ENCODE results near the gene SLC22A2.

DNA sequence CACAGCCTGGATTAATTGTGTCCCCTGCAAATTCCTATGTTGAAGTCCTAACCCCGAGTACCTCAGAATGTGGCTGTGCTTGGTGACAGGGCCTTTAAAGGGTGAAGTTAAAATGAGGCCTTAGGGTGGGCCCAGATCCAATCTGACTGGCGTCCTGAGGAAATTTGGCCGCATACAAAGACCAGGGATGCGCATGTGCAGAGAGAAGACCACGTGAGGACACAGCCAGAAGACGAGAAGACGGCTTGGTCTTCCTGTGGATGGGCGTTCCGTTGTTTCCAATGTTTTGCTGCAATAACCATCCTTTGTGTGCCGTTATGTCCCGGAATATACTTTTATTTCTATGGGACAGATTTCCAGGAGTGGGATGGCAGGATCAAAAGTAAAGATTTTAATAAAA, 40.9 kb upstream of the SLC22A2 start:
- TF ChIP-seq, protein P1, sequence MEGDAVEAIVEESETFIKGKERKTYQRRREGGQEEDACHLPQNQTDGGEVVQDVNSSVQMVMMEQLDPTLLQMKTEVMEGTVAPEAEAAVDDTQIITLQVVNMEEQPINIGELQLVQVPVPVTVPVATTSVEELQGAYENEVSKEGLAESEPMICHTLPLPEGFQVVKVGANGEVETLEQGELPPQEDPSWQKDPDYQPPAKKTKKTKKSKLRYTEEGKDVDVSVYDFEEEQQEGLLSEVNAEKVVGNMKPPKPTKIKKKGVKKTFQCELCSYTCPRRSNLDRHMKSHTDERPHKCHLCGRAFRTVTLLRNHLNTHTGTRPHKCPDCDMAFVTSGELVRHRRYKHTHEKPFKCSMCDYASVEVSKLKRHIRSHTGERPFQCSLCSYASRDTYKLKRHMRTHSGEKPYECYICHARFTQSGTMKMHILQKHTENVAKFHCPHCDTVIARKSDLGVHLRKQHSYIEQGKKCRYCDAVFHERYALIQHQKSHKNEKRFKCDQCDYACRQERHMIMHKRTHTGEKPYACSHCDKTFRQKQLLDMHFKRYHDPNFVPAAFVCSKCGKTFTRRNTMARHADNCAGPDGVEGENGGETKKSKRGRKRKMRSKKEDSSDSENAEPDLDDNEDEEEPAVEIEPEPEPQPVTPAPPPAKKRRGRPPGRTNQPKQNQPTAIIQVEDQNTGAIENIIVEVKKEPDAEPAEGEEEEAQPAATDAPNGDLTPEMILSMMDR (optimal IDR thresholded peaks at IDR 0.05 in 1 of 3, IDR thresholded peaks at IDR 0.05 in 1 of 3, conservative IDR thresholded peaks at IDR 0.05 in 1 of 3; ENCODE audit: extremely low read depth in 1 of 3, insufficient read depth in 2 of 3, low read length in 3 of 3): no peak
- no peak for TF ChIP-seq EZH2 (IDR thresholded peaks at IDR 0.05; ENCODE audit: low read length)

Measured in keratinocyte (primary cell).